ENCODE measurements around the gene STAT6.

GRCh38 chr12:57160040-57160439 is 48.9 kb upstream of the STAT6 start:
- TF ChIP-seq CTCF (IDR thresholded peaks at IDR 0.05; ENCODE audit: insufficient read depth, low read depth, low read length) (no peak), EZH2 (IDR thresholded peaks at IDR 0.05; ENCODE audit: insufficient read depth, low read length) (no peak)

All from astrocyte (in vitro differentiated cells and primary cell).